Endothelial cell of umbilical vein (primary cell): ENCODE data around the gene APMAP. TPM values are rescaled to one million over a fixed set of nuclear protein-coding genes. Genes with fewer than 3 reads are reported as not detected.
A peak's percentile ranks its signal among the peaks of the same experiment; 100 is the strongest.

Experiments
- BruUV-seq: library from RNA; stranded (reverse); fragments of 400-500 nt; replicated peaks from 2 replicates; lab custom pipeline; 2021; lab: Mats Ljungman, UMichigan
- CTCF ChIA-PET: fragments of 300-600, 350-600 bp; sonication (Branson Sonifier 250); formaldehyde crosslinking; loops from one replicate; lab custom pipeline; 2021; ENCODE audit warnings: antibody characterized with exemption, inconsistent platforms; lab: Charles Lee
- POLR2A ChIA-PET: fragments of 300-600, 350-600 bp; sonication (Branson Sonifier 250); formaldehyde crosslinking; loops from one replicate; lab custom pipeline; 2021; ENCODE audit warnings: antibody characterized with exemption, inconsistent platforms; lab: Charles Lee
- DNase-seq: peaks from one replicate; pipeline ENCODE4 v3.0.0-alpha.2; 2011; ENCODE audit warnings: low read depth, low spot score
- FAIRE-seq: peaks from 2 replicates; lab custom pipeline; 2011; peaks lifted over from hg19 to GRCh38; lab: Jason Lieb, UNC
- H2AFZ ChIP-seq: 2 replicates; pipeline ENCODE4 v1.6.0; 2012; ENCODE audit warnings: low read depth, low read length, control low read depth, inconsistent platforms
- H3K27ac ChIP-seq: 2 replicates; pipeline ENCODE4 v1.5.1; 2011; ENCODE audit warnings: low read depth, mild to moderate bottlenecking, control low read depth, low read length, moderate library complexity; ENCODE audit not compliant: insufficient read depth
- H3K27me3 ChIP-seq, 2 experiments: 2 replicates each; pipeline versions ENCODE4 v1.6.0 to v1.6.1; 2011; ENCODE audit warnings: low read length in 2 of 2, mixed read lengths in 1 of 2; ENCODE audit not compliant: control insufficient read depth in 2 of 2, insufficient read depth in 2 of 2
- H3K36me3 ChIP-seq, 2 experiments: 2 replicates in 1 of 2; 3 replicates in 1 of 2; pipeline ENCODE4 v1.5.1; 2011; ENCODE audit warnings: low read length in 2 of 2, mild to moderate bottlenecking in 1 of 2, moderate library complexity in 1 of 2; ENCODE audit not compliant: control insufficient read depth in 2 of 2, insufficient read depth in 2 of 2; ENCODE audit errors: extremely low read depth in 1 of 2
- H3K4me1 ChIP-seq: 3 replicates; pipeline ENCODE4 v1.5.1; 2011; ENCODE audit warnings: mild to moderate bottlenecking, low read length; ENCODE audit not compliant: control insufficient read depth, insufficient read depth; ENCODE audit errors: extremely low read depth
- H3K4me2 ChIP-seq: 2 replicates; pipeline ENCODE4 v1.6.1; 2011; ENCODE audit warnings: low read length, control low read depth, mixed read lengths; ENCODE audit not compliant: insufficient read depth
- H3K4me3 ChIP-seq, 3 experiments: fragments of 200-600 bp in 1 of 3; sonication (generic), shearing (Covaris generic) in 1 of 3; replicated peaks in 1 of 3; 2 replicates each; pipeline ENCODE4 v1.5.1; 2011 to 2016; ENCODE audit warnings: control low read depth in 3 of 3, low read length in 3 of 3, mild to moderate bottlenecking in 2 of 3, inconsistent platforms in 1 of 3, low read depth in 1 of 3, moderate library complexity in 1 of 3; ENCODE audit not compliant: insufficient read depth in 1 of 3
- H3K79me2 ChIP-seq: 2 replicates; pipeline ENCODE4 v1.6.0; 2012; ENCODE audit warnings: low read length, inconsistent platforms; ENCODE audit not compliant: control insufficient read depth, insufficient read depth
- H3K9ac ChIP-seq: replicated peaks from 2 replicates; pipeline ENCODE3; 2011; ENCODE audit warnings: low read length, control low read depth; ENCODE audit not compliant: insufficient read depth; ENCODE audit errors: extremely low read depth
- H3K9me1 ChIP-seq: replicated peaks from 3 replicates; pipeline ENCODE4 v1.6.0; 2011; ENCODE audit warnings: mild to moderate bottlenecking, low read length; ENCODE audit not compliant: control insufficient read depth, insufficient read depth; ENCODE audit errors: extremely low read depth
- H3K9me3 ChIP-seq: replicated peaks from 2 replicates; pipeline ENCODE4 v1.5.1; 2012; ENCODE audit warnings: low read length, inconsistent platforms; ENCODE audit not compliant: control insufficient read depth, insufficient read depth
- H4K20me1 ChIP-seq: replicated peaks from 2 replicates; pipeline ENCODE3; 2011; ENCODE audit warnings: mild to moderate bottlenecking, low read length; ENCODE audit not compliant: control insufficient read depth, insufficient read depth; ENCODE audit errors: extremely low read depth
- CTCF ChIP-seq, 2 donors: IDR thresholded peaks; 1 replicate in 1 of 2; 2 replicates in 1 of 2; pipeline ENCODE4 v1.5.1; 2011; ENCODE audit warnings: low read length in 2 of 2, mild to moderate bottlenecking in 2 of 2, moderate library complexity in 2 of 2, control low read depth in 1 of 2, inconsistent platforms in 1 of 2, low read depth in 1 of 2; ENCODE audit not compliant: insufficient read depth in 1 of 2; ENCODE audit errors: extremely low read depth in 1 of 2
- EZH2 ChIP-seq: IDR thresholded peaks from 2 replicates; pipeline ENCODE4 v1.6.1; 2012; ENCODE audit warnings: borderline replicate concordance, low read depth, mild to moderate bottlenecking, moderate library complexity, low read length, inconsistent platforms; ENCODE audit not compliant: severe bottlenecking
- FOS ChIP-seq: IDR thresholded peaks from 2 replicates; pipeline ENCODE4 v1.6.1; 2011; ENCODE audit warnings: mild to moderate bottlenecking, low read length, moderate library complexity, borderline replicate concordance; ENCODE audit not compliant: insufficient read depth
- GATA2 ChIP-seq: IDR thresholded peaks from 2 replicates; pipeline ENCODE4 v1.7.0; 2011; ENCODE audit warnings: low read depth, mild to moderate bottlenecking, moderate library complexity, mixed read lengths, low read length; ENCODE audit not compliant: insufficient read length, insufficient read depth
- JUN ChIP-seq: IDR thresholded peaks from 2 replicates; pipeline ENCODE4 v1.6.1; 2011; ENCODE audit warnings: borderline replicate concordance, low read depth; ENCODE audit not compliant: insufficient read length, insufficient read depth
- MAX ChIP-seq: IDR thresholded peaks from 2 replicates; pipeline ENCODE4 v1.6.1; 2011; ENCODE audit not compliant: insufficient read depth, insufficient read length
- MYC ChIP-seq: IDR thresholded peaks from one replicate; pipeline ENCODE4 v1.6.1; 2011; ENCODE audit warnings: mild to moderate bottlenecking, low read depth, low read length
- POLR2A ChIP-seq: IDR thresholded peaks from 2 replicates; pipeline ENCODE4 v1.6.1; 2012; ENCODE audit warnings: low read depth, mild to moderate bottlenecking, control low read depth, low read length
- POLR2AphosphoS5 ChIP-seq: IDR thresholded peaks from 2 replicates; pipeline ENCODE4 v1.6.1; 2012; ENCODE audit warnings: low read depth, mild to moderate bottlenecking, control low read depth, low read length, moderate library complexity; ENCODE audit not compliant: insufficient read depth
- dilution Hi-C: fragments of 300-500 bp; cut with MboI; formaldehyde crosslinking; loops from one replicate; pipeline ENCODE4 v1.15.0; 2019; ENCODE audit warnings: low sequenced_read_pairs; ENCODE audit not compliant: extremely low pct_ligation_motif_present
- intact Hi-C: fragments of 100-400 bp; cut with micrococcal nuclease; formaldehyde crosslinking; loops from one replicate; pipeline ENCODE4 v1.10.0; 2022
- polyA plus RNA-seq, 4 experiments: library from polyadenylated mRNA; depleted of rRNA in 3 of 4; stranded (reverse) in 3 of 4; unstranded in 1 of 4; fragments of >200 nt; gene quantifications; 2 replicates each; pipeline versions ENCODE4 v1.2.1 to v1.2.3, GENCODE V29; 2011 to 2012; ENCODE audit warnings: missing spikeins in 1 of 4
- total RNA-seq: library from RNA; stranded (reverse); gene quantifications from 2 replicates; pipeline ENCODE4 v1.2.3, GENCODE V29; 2021

Gene APMAP
- total and polyA plus RNA-seq, 2 donors (not counting 3 experiments of a cell fraction or from before 2014, with no cell fraction given): 80.7 to 110 TPM

GRCh38 chr20:24994470-24995368 is 2.2 kb upstream of the APMAP start:
- Histone ChIP-seq H2AFZ (peak overlapping the region; percentile 40), H3K4me2 (no peak overlapping the region), H3K9me1 (no peaks in the 10 kb centered on the region), H3K4me3 (no peak overlapping the region), H3K9ac (no peak overlapping the region), H3K79me2 (peaks cover 12% of the 10 kb centered on the region), H4K20me1 (no peaks in the 10 kb centered on the region), H3K36me3 (no peaks in the 10 kb centered on the region), H3K27me3 (peaks cover 0 to 11% of the 10 kb centered on the region in 2 experiments), H3K4me1 (peaks cover 19% of the 10 kb centered on the region), H3K27ac (no peak overlapping the region), H3K9me3 (no peaks in the 10 kb centered on the region)
- FAIRE-seq (peak; percentile 78), DNase-seq (peak; percentile 78)
- POLR2A ChIA-PET: no interaction called here
- dilution Hi-C loops: no loop called here
- CTCF ChIA-PET: interaction anchor here (0.6 to 4.7 kb wide), 15 partner anchors 20 to 1057 kb away, joined by 3 to 96 read pairs (median 5); partner anchors contain the start of genes GINS1 and PYGB
- intact Hi-C loops: loop anchor here (1.0 to 2.0 kb wide), 6 partner anchors 42 to 405 kb away; no protein-coding TSS in a partner anchor
- peak; percentile 87 to 95 for TF ChIP-seq CTCF (IDR thresholded peaks at IDR 0.05; ENCODE audit: extremely low read depth in 1 of 2, insufficient read depth in 1 of 2, low read depth in 1 of 2, low read length in 2 of 2)
- no peak for TF ChIP-seq MYC
- BruUV-seq: no TSS peak

- H3K9ac ChIP-seq: no peak overlapping the region
- H3K4me2 ChIP-seq: no peak overlapping the region
- TF ChIP-seq EZH2: no peak
- TF ChIP-seq CTCF (IDR thresholded peaks at IDR 0.05; ENCODE audit: extremely low read depth in 1 of 2, insufficient read depth in 1 of 2, low read depth in 1 of 2, low read length in 2 of 2): no peak
- TF ChIP-seq POLR2AphosphoS5: no peak
- no peak for TF ChIP-seq POLR2A
- TF ChIP-seq MYC: no peak
- TF ChIP-seq JUN: no peak
- no peak for TF ChIP-seq FOS
- no peak for TF ChIP-seq GATA2
- no peak for TF ChIP-seq MAX
- peaks cover 19% of the 10 kb centered on the region for H3K4me1 ChIP-seq
- FAIRE-seq (no peak), DNase-seq (no peak)
- H3K79me2 ChIP-seq: peaks cover 16% of the 10 kb centered on the region
- BruUV-seq: no TSS peak
- POLR2A ChIA-PET: no interaction called here
- intact Hi-C loops (loop anchor here (1.0 to 2.0 kb wide), 2 partner anchors 43 to 405 kb away; no protein-coding TSS in a partner anchor), dilution Hi-C loops (no loop called here)
- H4K20me1 ChIP-seq: no peaks in the 10 kb centered on the region
- no peaks in the 10 kb centered on the region for H3K36me3 ChIP-seq
- H3K9me1 ChIP-seq: no peaks in the 10 kb centered on the region
- H2AFZ ChIP-seq: peak overlapping the region; percentile 36
- H3K9me3 ChIP-seq: no peaks in the 10 kb centered on the region
- peaks cover 0 to 11% of the 10 kb centered on the region in 2 experiments for H3K27me3 ChIP-seq
- CTCF ChIA-PET: interaction anchor here (0.6 to 4.7 kb wide), 13 partner anchors 17 to 1056 kb away, joined by 3 to 96 read pairs (median 4); partner anchors contain the start of genes GINS1 and PYGB
- H3K4me3 ChIP-seq: no peak overlapping the region
- no peak overlapping the region for H3K27ac ChIP-seq
These were observed 1.6 kb upstream of the APMAP start for GRCh38 chr20:24994186-24994465.
